A549 (cell line): ENCODE measurements around the gene GCM1. TPM values are rescaled to one million over a fixed set of nuclear protein-coding genes. Genes with fewer than 3 reads are reported as not detected.
A peak's percentile ranks its signal among the peaks of the same experiment; 100 is the strongest.

Source experiments
- ATAC-seq, 2 experiments: fragments of 200-7000 bp in 1 of 2; fragments of >200 bp in 1 of 2; cut with Nextera tagmentation in 1 of 2; cut with Tn5 transposase in 1 of 2; 3 replicates each; pipeline versions ENCODE4 v1.8.0 to v1.9.1; 2018 to 2020; ENCODE audit warnings: mild to moderate bottlenecking in 1 of 2, moderate library complexity in 1 of 2
- CTCF ChIA-PET: fragments of 300-600 bp; sonication (Branson Sonifier 250); formaldehyde crosslinking; extraction: SDS; loops from one replicate; lab custom pipeline; 2021; ENCODE audit warnings: antibody characterized with exemption, inconsistent platforms; lab: Yijun Ruan, JAX
- POLR2A ChIA-PET: fragments of 350-600 bp; formaldehyde crosslinking; extraction: SDS; loops from one replicate; lab custom pipeline; 2021; ENCODE audit warnings: antibody characterized with exemption, inconsistent platforms; lab: Yijun Ruan, JAX
- DNase-seq, 2 experiments: peaks; one replicate each; pipeline versions ENCODE4 v3.0.0 to v3.0.0-alpha.2; 2011 to 2016; ENCODE audit warnings: low read depth in 1 of 2, low spot score in 1 of 2
- FAIRE-seq: peaks from 2 replicates; lab custom pipeline; 2011; peaks lifted over from hg19 to GRCh38; lab: Jason Lieb, UNC
- H3K27ac ChIP-seq, 2 experiments: fragments of >200 bp; sonication (Bioruptor Twin); formaldehyde crosslinking; 3 replicates each; pipeline ENCODE4 v1.5.1; 2016 to 2017
- H3K4me1 ChIP-seq: fragments of >200 bp; sonication (Bioruptor Twin); formaldehyde crosslinking; 3 replicates; pipeline ENCODE4 v1.6.1; 2016
- H3K4me2 ChIP-seq: fragments of >200 bp; sonication (Bioruptor Twin); formaldehyde crosslinking; 3 replicates; pipeline ENCODE4 v1.6.1; 2016
- H3K4me3 ChIP-seq: fragments of >200 bp; sonication (Bioruptor Twin); formaldehyde crosslinking; 3 replicates; pipeline ENCODE4 v1.5.1; 2016
- H3K9me3 ChIP-seq: fragments of >200 bp; sonication (Bioruptor Twin); formaldehyde crosslinking; 3 replicates; pipeline ENCODE4 v1.6.1; 2016
- CHD2 ChIP-seq: fragments of 150-350 bp; IDR thresholded peaks from 2 replicates; pipeline ENCODE4 v1.6.1; 2014; ENCODE audit warnings: low read length; ENCODE audit not compliant: partially characterized antibody
- FOSL2 ChIP-seq, 2 experiments: fragments of 450-650 bp in 1 of 2; fragments of >200 bp in 1 of 2; sonication (Bioruptor Twin) in 1 of 2; formaldehyde crosslinking; IDR thresholded peaks; 2 replicates each; pipeline versions ENCODE4 v1.5.0 to v1.6.1; 2016 to 2020; ENCODE audit warnings: mild to moderate bottlenecking in 1 of 2, moderate library complexity in 1 of 2
- HDAC2 ChIP-seq: fragments of 200-600 bp; sonication (generic); IDR thresholded peaks from 2 replicates; pipeline ENCODE4 v1.6.1; 2016
- HES2 ChIP-seq: fragments of >200 bp; sonication (Bioruptor Twin); formaldehyde crosslinking; IDR thresholded peaks from 2 replicates; pipeline ENCODE4 v1.6.1; 2016
- HMGXB4 ChIP-seq: fragments of 250-450 bp; sonication (Bioruptor Pico); IDR thresholded peaks from 2 replicates; pipeline ENCODE4 v1.5.0; 2021; ENCODE audit warnings: mild to moderate bottlenecking, moderate library complexity, borderline replicate concordance
- HOXA7 ChIP-seq: fragments of 250-450 bp; sonication (Bioruptor Pico); IDR thresholded peaks from 2 replicates; pipeline ENCODE4 v1.5.0; 2020; ENCODE audit warnings: mild to moderate bottlenecking, moderate library complexity
- HOXB13 ChIP-seq: fragments of 250-450 bp; sonication (Bioruptor Pico); IDR thresholded peaks from 2 replicates; pipeline ENCODE4 v1.5.0; 2020; ENCODE audit warnings: low read depth, mild to moderate bottlenecking, moderate library complexity
- HOXB5 ChIP-seq: fragments of 250-450 bp; sonication (Bioruptor Pico); IDR thresholded peaks from 2 replicates; pipeline ENCODE4 v1.5.0; 2020; ENCODE audit warnings: mild to moderate bottlenecking, moderate library complexity
- KDM1A ChIP-seq: fragments of 200-600 bp; sonication (generic); IDR thresholded peaks from 2 replicates; pipeline ENCODE4 v1.6.1; 2016; ENCODE audit warnings: low read depth, mild to moderate bottlenecking
- RAD21 ChIP-seq, 2 experiments: fragments of >200 bp in 1 of 2; sonication (Bioruptor Twin) in 1 of 2; formaldehyde crosslinking in 1 of 2; IDR thresholded peaks in 1 of 2; conservative IDR thresholded peaks in 1 of 2; 2 replicates in 1 of 2; 3 replicates in 1 of 2; pipeline ENCODE4 v1.6.1; 2012 to 2018; ENCODE audit warnings: inconsistent platforms in 1 of 2
- RARB ChIP-seq: fragments of 250-450 bp; sonication (Bioruptor Pico); IDR thresholded peaks from 2 replicates; pipeline ENCODE4 v1.8.0; 2021; ENCODE audit warnings: mild to moderate bottlenecking, moderate library complexity
- RCOR1 ChIP-seq: fragments of 150-350 bp; IDR thresholded peaks from 2 replicates; pipeline ENCODE4 v1.6.1; 2014; ENCODE audit warnings: antibody characterized with exemption, low read length, low read depth
- RNF2 ChIP-seq: fragments of 200-600 bp; sonication (generic); IDR thresholded peaks from 2 replicates; pipeline ENCODE4 v1.6.1; 2016; ENCODE audit warnings: low read depth, mild to moderate bottlenecking, antibody characterized with exemption, moderate library complexity, borderline replicate concordance
- TP53 ChIP-seq: fragments of 250-450 bp; sonication (Bioruptor Pico); IDR thresholded peaks from 2 replicates; pipeline ENCODE4 v1.5.0; 2021; ENCODE audit warnings: mild to moderate bottlenecking, moderate library complexity
- USF2 ChIP-seq: fragments of 450-650 bp; IDR thresholded peaks from 2 replicates; pipeline ENCODE4 v1.6.1; 2014; ENCODE audit warnings: antibody characterized with exemption
- ZC3H11A ChIP-seq: fragments of 450-650 bp; IDR thresholded peaks from 2 replicates; pipeline ENCODE4 v1.6.1; 2014; ENCODE audit warnings: antibody characterized with exemption, mild to moderate bottlenecking
- ZNF302 ChIP-seq: fragments of 250-450 bp; sonication (Bioruptor Pico); IDR thresholded peaks from 2 replicates; pipeline ENCODE4 v1.9.0; 2021; ENCODE audit warnings: inconsistent platforms, mild to moderate bottlenecking, moderate library complexity
- ZSCAN20 ChIP-seq: fragments of 250-450 bp; sonication (Bioruptor Pico); IDR thresholded peaks from 2 replicates; pipeline ENCODE4 v1.8.0; 2022; ENCODE audit warnings: mild to moderate bottlenecking, moderate library complexity
- WGBS: methylation state at CpG from one replicate; pipeline ENCODE4 v1.1.6; 2017; ENCODE audit errors: missing lambda C conversion rate; 5-methylcytosine and 5-hydroxymethylcytosine counted together
- polyA plus RNA-seq, 4 experiments: library from polyadenylated mRNA; depleted of rRNA in 3 of 4; stranded (reverse); fragments of >200 nt; fragmentation: RNase III in 1 of 4; extraction: RNeasy Plus Mini Kit Qiagen cat#74134 plus additional on column Dnase treatment in 1 of 4; gene quantifications; 2 replicates in 3 of 4; 3 replicates in 1 of 4; pipeline ENCODE4 v1.2.3, GENCODE V29; 2011 to 2017

GCM1 gene
- polyA plus RNA-seq, 2 of the 4 experiments (the other 2 are of a cell fraction): 0.03 to 0.08 TPM

- peak in 1 of 2 experiments; percentile 25 for DNase-seq
- no peaks in the 10 kb centered on the region for H3K4me1 ChIP-seq
- POLR2A ChIA-PET: no interaction called here
- no peaks in the 10 kb centered on the region for H3K9me3 ChIP-seq
- CTCF ChIA-PET: no interaction called here
- ATAC-seq: peak in 1 of 2 experiments; percentile 76; a peak in 3 of 6 replicates
- H3K4me3 ChIP-seq: no peak overlapping the region
- H3K27ac ChIP-seq: no peak overlapping the region
- WGBS: 18% methylated on average over 3 of the region's 3 CpGs
- no peak for FAIRE-seq
- no peak overlapping the region for H3K4me2 ChIP-seq
- TF ChIP-seq ZNF302 (CRISPR knock-in tag) (no peak), HOXB13 (no peak), RAD21 (conservative IDR thresholded peaks at IDR 0.05 in 1 of 2, IDR thresholded peaks at IDR 0.05 in 1 of 2) (peak in 1 of 2 experiments; percentile 20; a peak in 1 of 5 replicates)
Observed at GRCh38 chr6:53151676-53152075, 3.0 kb upstream of the GCM1 start.

GRCh38 chr6:53144802-53145201 lies 3.8 kb downstream of the GCM1 start:
- WGBS: 41% methylated on average over 2 of the region's 2 CpGs
- no peak overlapping the region for H3K27ac ChIP-seq
- no peak for TF ChIP-seq RNF2
- no peak for TF ChIP-seq HMGXB4 (CRISPR knock-in tag)
- TF ChIP-seq, all 56 proteins: peak for 0
- ChIA-PET POLR2A (no interaction called here), CTCF (no interaction called here)
- no peak for ATAC-seq
- no peaks in the 10 kb centered on the region for H3K9me3 ChIP-seq
- DNase-seq: no peak
- no peak for FAIRE-seq
- no peaks in the 10 kb centered on the region for H3K4me1 ChIP-seq
- no peak overlapping the region for H3K4me3 ChIP-seq
- no peak overlapping the region for H3K4me2 ChIP-seq

GRCh38 chr6:53143710-53144109 lies 4.9 kb downstream of the GCM1 start:
- POLR2A ChIA-PET: no interaction called here
- no peaks in the 10 kb centered on the region for H3K4me1 ChIP-seq
- no peak for DNase-seq
- no peak overlapping the region for H3K4me2 ChIP-seq
- H3K27ac ChIP-seq: no peak overlapping the region
- ATAC-seq: no peak
- WGBS: 28% methylated on average over 3 of the region's 3 CpGs
- H3K9me3 ChIP-seq: no peaks in the 10 kb centered on the region
- TF ChIP-seq ZC3H11A: no peak
- no peak for TF ChIP-seq HOXB5 (CRISPR knock-in tag)
- TF ChIP-seq, all 56 proteins: peak for 0
- H3K4me3 ChIP-seq: no peak overlapping the region
- no peak for FAIRE-seq
- CTCF ChIA-PET: no interaction called here

GRCh38 chr6:53142810-53143209 lies 5.8 kb downstream of the GCM1 start:
- Histone ChIP-seq H3K9me3 (no peaks in the 10 kb centered on the region), H3K4me3 (no peak overlapping the region), H3K27ac (no peak overlapping the region)
- no peak for DNase-seq
- FAIRE-seq: no peak
- TF ChIP-seq ZSCAN20 (CRISPR knock-in tag) (no peak), HDAC2 (no peak), HES2 (no peak), FOSL2 (IDR thresholded peaks at IDR 0.05) (no peak), FOSL2 (CRISPR knock-in tag; IDR thresholded peaks at IDR 0.05) (no peak), RARB (CRISPR knock-in tag) (no peak), RCOR1 (no peak), USF2 (no peak), KDM1A (no peak), TP53 (CRISPR knock-in tag) (no peak), CHD2 (no peak), HOXA7 (CRISPR knock-in tag) (no peak)
- TF ChIP-seq, all 56 proteins: peak for 0
- 65% methylated on average over 3 of the region's 3 CpGs for WGBS
- Histone ChIP-seq H3K4me2 (no peak overlapping the region), H3K4me1 (no peaks in the 10 kb centered on the region)
- POLR2A ChIA-PET: no interaction called here
- CTCF ChIA-PET: no interaction called here
- no peak for ATAC-seq
